AG08395 (cell line): Measurements from ENCODE around the gene CLPTM1.
A peak's percentile ranks its signal among the peaks of the same experiment; 100 is the strongest.
"Not testable (repeated sequence)": the region's sequence is repeated elsewhere in the genome, so short reads cannot be mapped to it uniquely, and the experiment has no call there.

Experiments used
- DNase-seq: peaks from one replicate; pipeline ENCODE4 v3.0.0; 2012; ENCODE audit warnings: mixed read lengths, low spot score

The CLPTM1 gene

GRCh38 chr19:44954649-44955504 is at the start of gene CLPTM1:
TSS of gene CLPTM1 (plus strand) at chr19:44955380. CDS start at chr19:44955396, 16 bp downstream.
- DNase-seq, result peak; percentile 98

- DNase-seq, result no peak
Measured at GRCh38 chr19:44905437-44906160, 49.6 kb upstream of the CLPTM1 start, which contains the start of gene APOE. TSS of gene APOE (plus strand) at chr19:44905796. CDS start at chr19:44906625, 829 bp downstream.

GRCh38 chr19:44907613-44908012 is 47.6 kb upstream of the CLPTM1 start:
- no peak for DNase-seq

- DNase-seq, result no peak
Measured at GRCh38 chr19:44908074-44908835, 46.9 kb upstream of the CLPTM1 start.

- no peak for DNase-seq
Measured at GRCh38 chr19:44908836-44909261, 46.3 kb upstream of the CLPTM1 start.

- DNase-seq, result no peak
Measured at GRCh38 chr19:44909775-44910174, 45.4 kb upstream of the CLPTM1 start.

GRCh38 chr19:44911896-44912295 is 43.3 kb upstream of the CLPTM1 start:
- DNase-seq, result not testable (repeated sequence)

- no peak for DNase-seq
Measured at GRCh38 chr19:44912854-44913253, 42.3 kb upstream of the CLPTM1 start.

GRCh38 chr19:44913512-44914432 is 41.4 kb upstream of the CLPTM1 start:
- DNase-seq, result not testable (repeated sequence)

GRCh38 chr19:44914433-44915206 is 40.6 kb upstream of the CLPTM1 start, which contains the start of gene APOC1:
TSS of gene APOC1 (plus strand) at chr19:44914608. CDS start at chr19:44914892, 284 bp downstream.
- peak; percentile 95 for DNase-seq

- no peak for DNase-seq
Measured at GRCh38 chr19:44924243-44924725, 30.9 kb upstream of the CLPTM1 start.

- DNase-seq, result peak; percentile 56
Measured at GRCh38 chr19:44925114-44925891, 29.9 kb upstream of the CLPTM1 start.

GRCh38 chr19:44926245-44927077 is 28.7 kb upstream of the CLPTM1 start:
- DNase-seq, result not testable (repeated sequence)

- peak; percentile 44 for DNase-seq
Measured at GRCh38 chr19:44927746-44928145, 27.4 kb upstream of the CLPTM1 start.

GRCh38 chr19:44930088-44930487 is 25.1 kb upstream of the CLPTM1 start:
- no peak for DNase-seq

GRCh38 chr19:44931541-44931940 is 23.6 kb upstream of the CLPTM1 start:
- DNase-seq, result no peak

- DNase-seq, result no peak
Measured at GRCh38 chr19:44939668-44940067, 15.5 kb upstream of the CLPTM1 start.

- no peak for DNase-seq
Measured at GRCh38 chr19:44942067-44942571, 13.1 kb upstream of the CLPTM1 start, which contains the start of gene APOC4. TSS of gene APOC4 (plus strand) at chr19:44942237. CDS start at chr19:44942278, 41 bp downstream.
